GM21737 (cell line): ENCODE measurements around the gene SLC47A2.
"Not testable (repeated sequence)": the region's sequence is repeated elsewhere in the genome, so short reads cannot be mapped to it uniquely, and the experiment has no call there.

Experiments used
- ATAC-seq: cut with Tn5 transposase; IDR thresholded peaks from one replicate; pipeline ENCODE4 v1.9.1; 2021; ENCODE audit warnings: mild to moderate bottlenecking, moderate library complexity; ENCODE audit not compliant: unreplicated experiment

Gene SLC47A2

GRCh38 chr17:19716108-19717030 lies at the start of gene SLC47A2:
SLC47A2 (minus strand) TSS chr17:19716584; CDS start chr17:19716555, 29 bp downstream.
- no peak for ATAC-seq

- ATAC-seq, result no peak
Measured at GRCh38 chr17:19766016-19766415, 49.6 kb upstream of the SLC47A2 start.

DNA sequence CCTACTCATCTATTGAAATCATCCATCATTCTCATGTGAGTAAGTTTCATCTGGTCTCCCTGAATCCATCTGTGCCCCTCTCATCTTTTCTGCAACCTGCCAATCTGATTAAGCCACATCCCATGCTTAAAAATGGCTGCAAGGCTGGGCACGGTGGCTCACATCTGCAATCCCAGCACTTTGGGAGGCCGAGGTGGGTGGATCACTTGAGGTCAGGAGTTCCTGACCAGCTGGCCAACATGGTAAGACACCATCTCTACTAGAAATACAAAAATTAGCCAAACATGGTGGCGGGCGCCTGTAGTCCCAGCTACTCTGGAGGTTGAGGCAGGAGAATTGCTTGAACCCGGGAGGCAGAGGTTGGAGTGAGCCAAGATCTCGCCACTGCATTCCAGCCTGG lies 47.6 kb upstream of the SLC47A2 start:
- ATAC-seq, result not testable (repeated sequence)

- no peak for ATAC-seq
Measured at GRCh38 chr17:19763416-19763815, 47.0 kb upstream of the SLC47A2 start.

GRCh38 chr17:19762515-19762961 lies 46.2 kb upstream of the SLC47A2 start:
- ATAC-seq, result no peak

DNA sequence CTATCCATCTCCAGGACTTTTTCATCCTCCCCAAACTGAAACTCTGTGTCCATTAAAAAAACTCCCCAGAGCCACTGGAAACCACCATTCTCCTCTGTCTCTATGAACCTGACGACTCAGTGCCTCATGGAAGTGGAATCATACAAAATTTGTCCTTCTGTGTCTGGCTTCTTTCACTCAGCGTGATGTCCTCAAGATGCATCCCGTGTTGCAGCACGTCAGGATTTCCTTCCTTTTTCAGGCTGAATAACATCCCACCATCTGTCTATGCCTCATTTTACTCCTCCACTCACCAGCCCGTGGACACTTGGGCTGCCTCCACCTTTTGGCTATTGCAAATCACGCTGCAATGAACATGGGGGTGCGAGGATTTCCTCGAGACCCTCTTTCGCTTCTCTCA lies 44.4 kb upstream of the SLC47A2 start:
- no peak for ATAC-seq

- no peak for ATAC-seq
Measured at GRCh38 chr17:19759568-19760549, 43.5 kb upstream of the SLC47A2 start.

GRCh38 chr17:19757536-19758180 lies 41.3 kb upstream of the SLC47A2 start:
- ATAC-seq, result no peak

DNA sequence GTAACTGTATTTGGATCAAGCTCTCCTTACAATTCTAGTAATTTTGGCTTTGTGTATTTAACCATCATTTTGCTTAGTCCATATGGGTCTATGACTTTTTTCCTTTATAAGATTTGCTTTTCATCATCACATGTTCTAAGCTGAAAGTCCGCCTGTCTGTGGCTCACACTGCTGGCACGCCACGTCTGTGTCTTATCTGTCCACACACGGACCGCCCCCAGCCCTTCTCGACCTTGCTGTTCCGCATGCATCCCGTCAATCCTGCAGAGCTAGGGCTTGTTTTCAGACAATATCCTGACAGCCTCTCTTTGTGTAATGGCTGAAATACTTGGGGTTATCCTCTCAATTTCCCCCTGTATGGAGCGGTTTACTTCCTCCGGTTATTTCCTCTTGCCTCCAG lies 40.2 kb upstream of the SLC47A2 start:
- ATAC-seq, result no peak

DNA sequence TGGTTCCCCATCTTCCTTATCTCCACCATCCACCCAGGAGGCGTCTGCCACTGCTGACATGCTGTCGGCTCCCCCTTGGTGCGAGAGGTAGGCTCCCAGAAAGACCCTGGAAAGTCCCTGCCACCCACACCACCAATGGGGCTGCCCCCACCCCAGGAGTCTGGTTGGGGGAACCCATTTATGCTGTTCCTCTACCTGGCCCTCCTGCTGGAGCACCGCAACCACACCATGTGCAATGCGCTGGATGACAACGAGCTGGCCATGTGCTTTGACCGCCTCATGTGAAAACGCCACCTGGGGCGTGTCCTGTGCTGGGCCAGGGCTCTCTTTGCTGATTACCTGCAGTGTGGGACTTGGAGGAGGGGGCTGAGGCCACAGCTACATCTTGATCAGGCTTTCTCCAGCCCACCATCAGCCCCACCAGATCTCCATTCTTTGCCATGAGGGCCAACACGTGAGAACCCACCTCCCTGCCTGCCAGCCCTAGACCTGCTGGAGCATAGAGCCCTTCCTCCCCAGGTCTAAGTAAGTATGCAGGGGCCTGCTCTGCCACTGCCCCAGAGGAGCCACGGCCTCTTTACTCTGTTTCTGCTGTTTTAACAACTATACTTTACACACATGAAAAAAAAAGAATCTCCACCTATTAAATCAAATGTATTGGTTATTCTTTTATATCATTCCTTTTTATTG lies 39.6 kb upstream of the SLC47A2 start:
- no peak for ATAC-seq

DNA sequence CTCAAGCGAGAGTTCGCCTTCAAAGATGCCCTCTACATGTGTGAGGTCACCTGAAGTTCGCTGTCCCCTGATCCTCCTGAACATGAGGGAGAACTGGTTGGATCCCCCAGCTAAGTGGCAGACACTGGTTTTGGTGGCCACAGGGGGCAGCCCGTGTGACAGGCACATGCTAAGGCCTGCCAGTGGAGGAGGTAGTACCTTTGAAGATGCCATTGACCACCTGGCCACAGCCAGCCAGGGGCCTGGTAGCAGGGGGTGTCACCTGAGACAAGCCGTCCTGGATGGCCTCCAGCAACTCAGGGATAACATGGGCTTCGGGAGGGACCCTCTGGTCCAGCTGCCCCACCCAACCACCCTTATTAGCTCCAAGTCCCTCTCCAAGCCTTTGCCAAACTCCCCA lies 39.0 kb upstream of the SLC47A2 start:
- ATAC-seq, result no peak

DNA sequence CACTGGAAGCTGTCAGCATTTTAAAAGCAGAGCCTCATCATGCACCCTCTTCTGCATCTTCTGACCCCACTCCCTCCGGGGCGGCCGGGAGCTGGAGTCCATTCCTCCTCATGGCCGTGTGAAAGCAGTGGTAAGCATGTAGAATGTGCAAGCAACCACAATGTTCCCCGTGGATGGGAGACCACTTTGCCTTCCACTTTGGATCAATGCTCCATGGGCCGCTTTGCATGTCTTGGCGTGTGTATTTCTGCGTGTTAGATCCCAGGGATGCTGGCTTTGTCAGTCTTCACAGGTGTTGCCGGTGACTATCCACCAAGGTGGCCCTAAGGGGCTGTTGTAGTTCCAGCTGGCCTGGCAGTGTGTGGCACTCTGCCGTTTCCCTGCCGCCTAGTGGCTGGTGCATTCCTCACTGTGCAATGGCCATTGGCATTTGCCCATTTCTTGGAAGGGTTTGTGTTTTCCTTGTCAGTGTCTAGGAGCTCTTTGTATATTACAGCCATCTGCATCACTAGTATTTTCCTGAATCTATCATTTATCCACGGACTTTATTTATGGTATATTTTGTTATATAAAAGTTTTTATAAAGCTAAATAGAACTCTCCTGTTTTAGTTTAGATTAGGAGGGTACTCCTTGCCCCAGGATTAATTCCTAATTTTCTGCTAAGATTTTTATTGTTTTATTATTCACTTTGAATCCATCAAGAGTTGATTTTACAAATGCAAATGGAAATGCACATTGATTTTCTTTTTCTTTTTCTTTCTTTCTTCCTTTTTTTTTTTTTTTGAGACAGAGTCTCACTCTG lies 37.5 kb upstream of the SLC47A2 start:
- ATAC-seq, result no peak

- no peak for ATAC-seq
Measured at GRCh38 chr17:19753051-19753509, 36.7 kb upstream of the SLC47A2 start.

GRCh38 chr17:19752216-19753050 lies 36.0 kb upstream of the SLC47A2 start:
- no peak for ATAC-seq

DNA sequence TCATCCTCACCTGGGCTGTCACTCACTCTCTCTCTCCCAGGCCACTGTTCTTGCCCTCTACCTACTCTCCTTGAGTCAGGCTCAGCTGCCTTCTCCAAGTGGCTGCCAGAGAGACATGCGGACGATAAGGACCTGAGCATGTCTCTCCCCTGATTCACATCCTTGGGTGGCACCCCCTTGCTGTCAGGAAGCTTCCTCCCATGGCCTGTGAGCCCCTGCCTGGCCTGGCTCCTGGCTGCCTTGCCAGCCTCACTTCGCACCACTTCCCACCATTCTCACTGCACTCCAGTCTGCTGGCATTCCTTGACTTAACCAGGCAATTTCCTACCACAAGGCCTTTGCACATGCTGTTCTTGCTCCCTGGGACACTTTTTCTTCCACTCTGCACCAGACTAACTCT lies 34.5 kb upstream of the SLC47A2 start:
- ATAC-seq, result no peak

- ATAC-seq, result no peak
Measured at GRCh38 chr17:19750020-19750572, 33.7 kb upstream of the SLC47A2 start.

DNA sequence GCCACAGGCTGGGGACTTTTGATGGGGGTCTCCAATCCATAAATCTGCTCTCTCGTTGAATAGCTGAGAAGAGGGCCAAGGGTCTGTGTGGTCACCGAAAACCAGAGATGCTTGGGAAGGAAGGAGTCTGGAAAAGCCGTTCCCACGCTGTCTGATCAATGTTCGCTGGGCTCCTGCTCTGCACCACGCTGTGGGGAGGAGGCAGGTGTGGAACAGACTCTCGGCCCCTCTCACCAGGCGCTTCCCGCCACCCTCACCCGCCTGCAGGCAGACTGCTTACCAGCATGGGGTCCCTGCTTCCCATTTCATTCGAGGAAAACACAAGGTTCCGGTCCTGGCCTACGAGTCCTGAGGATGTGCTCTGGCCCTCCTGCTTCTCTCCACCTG lies 32.4 kb upstream of the SLC47A2 start:
- no peak for ATAC-seq
